GM23338 (cell line): ENCODE measurements around the gene IRF1. TPM values are rescaled to one million over a fixed set of nuclear protein-coding genes. Genes with fewer than 3 reads are reported as not detected.

Source experiments
- ATAC-seq: fragments of 200-7000 bp; cut with Tn5 transposase; 3 replicates; pipeline ENCODE4 v1.9.1; 2020
- DNase-seq: peaks from one replicate; pipeline ENCODE4 v3.0.0-alpha.2; 2015; ENCODE audit warnings: low spot score
- H2AFZ ChIP-seq: fragments of 200-600 bp; sonication (generic); 2 replicates; pipeline ENCODE4 v1.8.0; 2016; ENCODE audit warnings: antibody characterized with exemption, mild to moderate bottlenecking, moderate library complexity
- H3F3A ChIP-seq: fragments of 200-600 bp; sonication (generic); replicated peaks from 2 replicates; pipeline ENCODE4 v1.8.0; 2017; ENCODE audit warnings: antibody characterized with exemption, mixed run types, low read depth
- H3K27ac ChIP-seq: fragments of 200-600 bp; sonication (generic); 2 replicates; pipeline ENCODE4 v1.6.1; 2016; ENCODE audit warnings: low read depth
- H3K27me3 ChIP-seq: fragments of 200-600 bp; sonication (generic); 2 replicates; pipeline ENCODE4 v1.8.0; 2016; ENCODE audit warnings: mild to moderate bottlenecking, mixed run types, moderate library complexity; ENCODE audit not compliant: insufficient read depth
- H3K36me3 ChIP-seq: fragments of 200-600 bp; sonication (generic); 2 replicates; pipeline ENCODE4 v1.8.0; 2016; ENCODE audit warnings: mild to moderate bottlenecking; ENCODE audit not compliant: insufficient read depth
- H3K4me1 ChIP-seq: fragments of 200-600 bp; sonication (generic); 2 replicates; pipeline ENCODE4 v1.8.0; 2016; ENCODE audit warnings: mild to moderate bottlenecking, moderate library complexity; ENCODE audit not compliant: insufficient read depth
- H3K4me2 ChIP-seq: fragments of 200-600 bp; sonication (generic); 2 replicates; pipeline ENCODE4 v1.7.1; 2017; ENCODE audit warnings: mixed run types
- H3K4me3 ChIP-seq: fragments of 200-600 bp; sonication (generic); 2 replicates; pipeline ENCODE4 v1.6.1; 2016; ENCODE audit warnings: mixed run types
- H3K79me2 ChIP-seq: fragments of 200-600 bp; sonication (generic); replicated peaks from 2 replicates; pipeline ENCODE4 v1.8.0; 2017; ENCODE audit warnings: mild to moderate bottlenecking; ENCODE audit not compliant: insufficient read depth
- H3K9me2 ChIP-seq: fragments of 200-600 bp; sonication (generic); 2 replicates; pipeline ENCODE4 v1.8.0; 2017; ENCODE audit not compliant: insufficient read depth
- H4K20me1 ChIP-seq: fragments of 200-600 bp; sonication (generic); replicated peaks from 2 replicates; pipeline ENCODE4 v1.8.0; 2017; ENCODE audit warnings: mild to moderate bottlenecking; ENCODE audit not compliant: insufficient read depth
- H3K27ac Mint-ChIP-seq: 2 replicates; pipeline ENCODE4 v1.8.0; 2020; ENCODE audit warnings: inconsistent platforms, mild to moderate bottlenecking, moderate library complexity, mixed read lengths
- H3K27me3 Mint-ChIP-seq: 3 replicates; pipeline ENCODE4 v1.8.0; 2022; ENCODE audit warnings: low read depth, mild to moderate bottlenecking, moderate library complexity, mixed read lengths, inconsistent platforms; ENCODE audit not compliant: insufficient read depth, poor library complexity
- H3K36me3 Mint-ChIP-seq: 3 replicates; pipeline ENCODE4 v1.8.0; 2021; ENCODE audit warnings: low read depth, mild to moderate bottlenecking, inconsistent platforms, moderate library complexity, mixed read lengths
- H3K4me1 Mint-ChIP-seq: 3 replicates; pipeline ENCODE4 v1.8.0; 2020; ENCODE audit warnings: mild to moderate bottlenecking, inconsistent platforms, mixed read lengths
- H3K4me3 Mint-ChIP-seq: 3 replicates; pipeline ENCODE4 v1.8.0; 2021; ENCODE audit warnings: moderate library complexity, mild to moderate bottlenecking, inconsistent platforms, mixed read lengths
- H3K9me3 Mint-ChIP-seq: 3 replicates; pipeline ENCODE4 v1.8.0; 2020; ENCODE audit warnings: moderate library complexity, mild to moderate bottlenecking, inconsistent platforms, mixed read lengths
- ETS1 ChIP-seq: IDR thresholded peaks from 2 replicates; pipeline ENCODE4 v1.6.1; 2016; ENCODE audit warnings: antibody characterized with exemption
- EZH2phosphoT487 ChIP-seq: fragments of 200-600 bp; sonication (generic); IDR thresholded peaks from one replicate; pipeline ENCODE4 v1.8.1; 2018; ENCODE audit warnings: antibody characterized with exemption; ENCODE audit not compliant: unreplicated experiment
- JUNB ChIP-seq: IDR thresholded peaks from one replicate; pipeline ENCODE4 v1.6.1; 2016; ENCODE audit warnings: antibody characterized with exemption; ENCODE audit not compliant: unreplicated experiment
- NANOG ChIP-seq: IDR thresholded peaks from 2 replicates; pipeline ENCODE4 v1.6.1; 2016; ENCODE audit warnings: antibody characterized with exemption, borderline replicate concordance
- POLR2AphosphoS5 ChIP-seq: IDR thresholded peaks from 2 replicates; pipeline ENCODE4 v1.6.1; 2016; ENCODE audit warnings: antibody characterized with exemption, low read depth
- STAT1 ChIP-seq: IDR thresholded peaks from one replicate; pipeline ENCODE4 v1.6.1; 2016; ENCODE audit warnings: antibody characterized with exemption; ENCODE audit not compliant: unreplicated experiment
- ZNF114 ChIP-seq: fragments of 250-450 bp; sonication (Bioruptor Pico); IDR thresholded peaks from 2 replicates; pipeline ENCODE4 v1.5.0; 2020; ENCODE audit warnings: mild to moderate bottlenecking, moderate library complexity
- polyA plus RNA-seq: library from polyadenylated mRNA; unstranded; fragments of >200 nt; fragmentation: Nextera tagmentation; extraction: Ambion mirVana; gene quantifications from 2 replicates; pipeline ENCODE4 v1.2.1, GENCODE V29; 2016
- total RNA-seq: library from RNA; depleted of rRNA; stranded (reverse); fragments of >200 nt; shearing (Covaris generic); gene quantifications from 2 replicates; pipeline ENCODE4 v1.2.3, GENCODE V29; 2014
- TF ChIP-seq, protein P1 (sequence below): IDR thresholded peaks from one replicate; pipeline ENCODE4 v1.6.1; 2018; ENCODE audit warnings: antibody characterized with exemption; ENCODE audit not compliant: unreplicated experiment
- TF ChIP-seq, protein P2 (sequence below), 2 experiments: fragments of 200-600 bp in 1 of 2; sonication (generic) in 1 of 2; conservative IDR thresholded peaks; 2 replicates each; pipeline versions ENCODE4 v1.5.1 to v1.6.1; 2016 to 2017; ENCODE audit warnings: antibody characterized with exemption in 2 of 2, low read depth in 2 of 2, mild to moderate bottlenecking in 2 of 2, moderate library complexity in 1 of 2

Gene IRF1
- total and polyA plus RNA-seq, 2 experiments from 2014 or later: 6.9 to 8.6 TPM

DNA sequence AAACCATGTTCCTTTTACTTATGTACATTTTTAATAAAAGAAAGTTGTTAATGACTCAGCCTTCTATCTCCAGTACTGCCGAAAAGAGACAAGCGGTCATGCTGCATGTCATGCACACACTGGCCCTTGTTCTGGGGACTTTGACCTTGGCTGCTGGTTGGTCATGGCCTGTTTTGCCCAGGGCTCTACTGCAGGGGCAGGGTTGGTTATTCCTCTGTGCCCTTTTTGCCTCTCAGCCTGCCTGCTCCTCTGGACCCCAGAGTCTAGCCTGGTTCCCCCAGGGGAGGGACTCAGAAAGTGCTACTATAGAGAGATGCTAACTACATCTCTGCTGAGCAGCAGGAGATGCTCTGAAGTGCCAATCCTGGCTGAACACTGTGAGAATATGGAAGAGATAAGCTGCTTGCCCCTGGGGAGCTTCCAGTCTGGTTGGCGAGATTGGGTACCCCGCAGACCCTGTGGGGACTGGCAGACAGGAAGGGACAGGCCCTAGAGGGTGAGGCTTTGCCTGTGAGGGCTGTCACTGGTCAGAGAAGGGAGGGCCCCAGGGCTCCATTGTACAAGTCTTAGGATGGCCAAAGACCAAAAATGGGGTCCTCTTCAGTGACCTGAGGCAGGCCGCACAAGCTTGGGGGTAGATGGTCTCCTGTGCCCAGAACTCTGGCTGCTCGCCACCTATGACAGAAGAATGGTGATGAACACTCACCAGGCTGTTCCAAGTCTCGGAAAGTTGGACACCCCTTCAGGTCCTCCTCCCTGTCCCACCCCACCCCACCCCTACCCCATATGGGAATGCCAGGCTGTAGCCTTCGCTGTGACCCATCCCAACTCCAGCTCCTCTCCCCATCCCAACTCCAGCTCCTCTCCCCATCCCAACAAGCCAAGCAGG lies 14.3 kb downstream of the IRF1 start:
- peaks cover 14% of the 10 kb centered on the region for H3K4me1 Mint-ChIP-seq
- no peaks in the 10 kb centered on the region for H4K20me1 ChIP-seq
- no peaks in the 10 kb centered on the region for H3K27me3 ChIP-seq
- H3K36me3 Mint-ChIP-seq: no peaks in the 10 kb centered on the region
- H3K4me2 ChIP-seq: no peak overlapping the region
- H3K27ac Mint-ChIP-seq: no peak overlapping the region
- no peak for DNase-seq
- no peaks in the 10 kb centered on the region for H3K9me2 ChIP-seq
- no peak overlapping the region for H3K4me3 Mint-ChIP-seq
- TF ChIP-seq NANOG: no peak
- no peak for TF ChIP-seq ETS1
- no peak for TF ChIP-seq EZH2phosphoT487
- no peak for TF ChIP-seq JUNB
- no peak for TF ChIP-seq ZNF114 (CRISPR knock-in tag)
- no peak for TF ChIP-seq STAT1
- TF ChIP-seq, protein P1, sequence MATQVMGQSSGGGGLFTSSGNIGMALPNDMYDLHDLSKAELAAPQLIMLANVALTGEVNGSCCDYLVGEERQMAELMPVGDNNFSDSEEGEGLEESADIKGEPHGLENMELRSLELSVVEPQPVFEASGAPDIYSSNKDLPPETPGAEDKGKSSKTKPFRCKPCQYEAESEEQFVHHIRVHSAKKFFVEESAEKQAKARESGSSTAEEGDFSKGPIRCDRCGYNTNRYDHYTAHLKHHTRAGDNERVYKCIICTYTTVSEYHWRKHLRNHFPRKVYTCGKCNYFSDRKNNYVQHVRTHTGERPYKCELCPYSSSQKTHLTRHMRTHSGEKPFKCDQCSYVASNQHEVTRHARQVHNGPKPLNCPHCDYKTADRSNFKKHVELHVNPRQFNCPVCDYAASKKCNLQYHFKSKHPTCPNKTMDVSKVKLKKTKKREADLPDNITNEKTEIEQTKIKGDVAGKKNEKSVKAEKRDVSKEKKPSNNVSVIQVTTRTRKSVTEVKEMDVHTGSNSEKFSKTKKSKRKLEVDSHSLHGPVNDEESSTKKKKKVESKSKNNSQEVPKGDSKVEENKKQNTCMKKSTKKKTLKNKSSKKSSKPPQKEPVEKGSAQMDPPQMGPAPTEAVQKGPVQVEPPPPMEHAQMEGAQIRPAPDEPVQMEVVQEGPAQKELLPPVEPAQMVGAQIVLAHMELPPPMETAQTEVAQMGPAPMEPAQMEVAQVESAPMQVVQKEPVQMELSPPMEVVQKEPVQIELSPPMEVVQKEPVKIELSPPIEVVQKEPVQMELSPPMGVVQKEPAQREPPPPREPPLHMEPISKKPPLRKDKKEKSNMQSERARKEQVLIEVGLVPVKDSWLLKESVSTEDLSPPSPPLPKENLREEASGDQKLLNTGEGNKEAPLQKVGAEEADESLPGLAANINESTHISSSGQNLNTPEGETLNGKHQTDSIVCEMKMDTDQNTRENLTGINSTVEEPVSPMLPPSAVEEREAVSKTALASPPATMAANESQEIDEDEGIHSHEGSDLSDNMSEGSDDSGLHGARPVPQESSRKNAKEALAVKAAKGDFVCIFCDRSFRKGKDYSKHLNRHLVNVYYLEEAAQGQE: no peak
- no peak for TF ChIP-seq POLR2AphosphoS5
- H3K4me3 ChIP-seq: no peak overlapping the region
- no peaks in the 10 kb centered on the region for H3F3A ChIP-seq
- ATAC-seq: no peak
- peaks cover 7% of the 10 kb centered on the region for H3K4me1 ChIP-seq
- H3K27me3 Mint-ChIP-seq: peaks cover 6% of the 10 kb centered on the region
- H3K36me3 ChIP-seq: no peaks in the 10 kb centered on the region
- no peak overlapping the region for H2AFZ ChIP-seq
- H3K9me3 Mint-ChIP-seq: no peaks in the 10 kb centered on the region; the same call in 2 of the 3 replicates
- H3K79me2 ChIP-seq: no peaks in the 10 kb centered on the region
- no peak overlapping the region for H3K27ac ChIP-seq

- H3K36me3 ChIP-seq: no peaks in the 10 kb centered on the region
- H3K4me2 ChIP-seq: no peak overlapping the region
- no peak overlapping the region for H3K4me3 Mint-ChIP-seq
- H3K79me2 ChIP-seq: no peaks in the 10 kb centered on the region
- H3K9me3 Mint-ChIP-seq: no peaks in the 10 kb centered on the region; the same call in 2 of the 3 replicates
- H4K20me1 ChIP-seq: no peaks in the 10 kb centered on the region
- no peak overlapping the region for H3K27ac ChIP-seq
- no peaks in the 10 kb centered on the region for H3F3A ChIP-seq
- peaks cover 14% of the 10 kb centered on the region for H3K4me1 Mint-ChIP-seq
- DNase-seq (no peak), ATAC-seq (no peak)
- peaks cover 7% of the 10 kb centered on the region for H3K4me1 ChIP-seq
- no peaks in the 10 kb centered on the region for H3K27me3 ChIP-seq
- H3K4me3 ChIP-seq: no peak overlapping the region
- peaks cover 6% of the 10 kb centered on the region for H3K27me3 Mint-ChIP-seq
- no peaks in the 10 kb centered on the region for H3K36me3 Mint-ChIP-seq
- no peaks in the 10 kb centered on the region for H3K9me2 ChIP-seq
- no peak overlapping the region for H3K27ac Mint-ChIP-seq
- H2AFZ ChIP-seq: no peak overlapping the region
- TF ChIP-seq POLR2AphosphoS5: no peak
- TF ChIP-seq, protein P2, sequence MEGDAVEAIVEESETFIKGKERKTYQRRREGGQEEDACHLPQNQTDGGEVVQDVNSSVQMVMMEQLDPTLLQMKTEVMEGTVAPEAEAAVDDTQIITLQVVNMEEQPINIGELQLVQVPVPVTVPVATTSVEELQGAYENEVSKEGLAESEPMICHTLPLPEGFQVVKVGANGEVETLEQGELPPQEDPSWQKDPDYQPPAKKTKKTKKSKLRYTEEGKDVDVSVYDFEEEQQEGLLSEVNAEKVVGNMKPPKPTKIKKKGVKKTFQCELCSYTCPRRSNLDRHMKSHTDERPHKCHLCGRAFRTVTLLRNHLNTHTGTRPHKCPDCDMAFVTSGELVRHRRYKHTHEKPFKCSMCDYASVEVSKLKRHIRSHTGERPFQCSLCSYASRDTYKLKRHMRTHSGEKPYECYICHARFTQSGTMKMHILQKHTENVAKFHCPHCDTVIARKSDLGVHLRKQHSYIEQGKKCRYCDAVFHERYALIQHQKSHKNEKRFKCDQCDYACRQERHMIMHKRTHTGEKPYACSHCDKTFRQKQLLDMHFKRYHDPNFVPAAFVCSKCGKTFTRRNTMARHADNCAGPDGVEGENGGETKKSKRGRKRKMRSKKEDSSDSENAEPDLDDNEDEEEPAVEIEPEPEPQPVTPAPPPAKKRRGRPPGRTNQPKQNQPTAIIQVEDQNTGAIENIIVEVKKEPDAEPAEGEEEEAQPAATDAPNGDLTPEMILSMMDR (conservative IDR thresholded peaks at IDR 0.05; ENCODE audit: low read depth in 2 of 2): no peak
- TF ChIP-seq, protein P1: no peak
- TF ChIP-seq ZNF114 (CRISPR knock-in tag): no peak
- TF ChIP-seq JUNB: no peak
- no peak for TF ChIP-seq ETS1
- no peak for TF ChIP-seq STAT1
These were observed 15.1 kb downstream of the IRF1 start for GRCh38 chr5:132475497-132475882.
